HEK293T (cell line): ENCODE results near the gene WNK4.

Source experiments
- FOXM1 ChIP-seq: fragments of 450-650 bp; IDR thresholded peaks from 2 replicates; pipeline ENCODE4 v1.6.1; 2017; ENCODE audit warnings: mild to moderate bottlenecking, borderline replicate concordance
- SUZ12 ChIP-seq: fragments of 450-650 bp; IDR thresholded peaks from 2 replicates; pipeline ENCODE4 v1.6.1; 2016; ENCODE audit warnings: mild to moderate bottlenecking

GRCh38 chr17:42835732-42836131 is 55.3 kb downstream of the WNK4 start:
- TF ChIP-seq FOXM1 (no peak), SUZ12 (no peak)
